Left hindlimb (tissue), 1 donor: ENCODE data around the gene MYEOV.
A peak's percentile ranks its signal among the peaks of the same experiment; 100 is the strongest.

Source experiments
- DNase-seq: peaks from one replicate; pipeline ENCODE4 v3.0.0-alpha.2; 2018

The MYEOV gene

GRCh38 chr11:69287968-69288882 is 5.7 kb upstream of the MYEOV start:
- no peak for DNase-seq

GRCh38 chr11:69288883-69289242 is 5.1 kb upstream of the MYEOV start:
- DNase-seq = no peak

GRCh38 chr11:69290806-69291205 is 3.1 kb upstream of the MYEOV start:
- DNase-seq = no peak

GRCh38 chr11:69291459-69292110 is 2.4 kb upstream of the MYEOV start:
- no peak for DNase-seq

- DNase-seq = no peak
Observed at GRCh38 chr11:69292221-69292648, 1.7 kb upstream of the MYEOV start.

- DNase-seq = no peak
Observed at GRCh38 chr11:69293087-69293486, 868 bp upstream of the MYEOV start.

- DNase-seq = no peak
Observed at GRCh38 chr11:69294571-69295078, 670 bp downstream of the MYEOV start.

GRCh38 chr11:69295079-69295994 is 1.4 kb downstream of the MYEOV start:
- no peak for DNase-seq

- no peak for DNase-seq
Observed at GRCh38 chr11:69295995-69296889, 2.3 kb downstream of the MYEOV start.

GRCh38 chr11:69296890-69297786 is 3.2 kb downstream of the MYEOV start:
- DNase-seq = peak; percentile 94

- DNase-seq = no peak
Observed at GRCh38 chr11:69297787-69298266, 3.9 kb downstream of the MYEOV start.

GRCh38 chr11:69298267-69299022 is 4.5 kb downstream of the MYEOV start:
- DNase-seq = peak; percentile 71

- no peak for DNase-seq
Observed at GRCh38 chr11:69299023-69299461, 5.1 kb downstream of the MYEOV start.

GRCh38 chr11:69299572-69299971 is 5.6 kb downstream of the MYEOV start:
- DNase-seq = no peak

GRCh38 chr11:69300120-69301060 is 6.4 kb downstream of the MYEOV start:
- no peak for DNase-seq

GRCh38 chr11:69301081-69301454 is 7.1 kb downstream of the MYEOV start:
- DNase-seq = no peak

GRCh38 chr11:69301455-69302401 is 7.8 kb downstream of the MYEOV start:
- no peak for DNase-seq
